ENCODE measurements around the gene STEAP1B.
"Not testable (repeated sequence)": the region's sequence is repeated elsewhere in the genome, so short reads cannot be mapped to it uniquely, and the experiment has no call there.

Gene STEAP1B

DNA sequence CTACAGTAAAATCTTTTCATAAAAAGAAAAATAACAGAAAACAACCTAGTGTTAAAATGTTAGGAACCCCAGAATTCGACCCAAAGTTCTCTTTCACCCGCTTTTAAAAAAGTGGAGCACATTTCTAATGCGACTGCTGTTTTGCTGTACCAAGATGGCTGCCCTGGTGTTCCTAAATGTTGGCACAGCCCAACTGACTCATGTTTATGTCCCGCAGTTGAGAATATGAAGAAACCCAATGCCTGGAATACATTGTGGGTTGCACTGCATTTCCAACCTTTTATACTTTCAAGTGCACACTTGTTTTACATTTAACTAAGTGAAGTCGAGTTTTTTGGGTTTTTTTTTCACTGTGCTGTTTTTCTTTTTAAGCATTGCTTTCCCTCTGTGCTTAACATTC is 944 bp downstream of the STEAP1B start:
- in situ Hi-C loops (cut with HindIII; ENCODE audit: low sequenced_read_pairs), result no loop called here

DNA sequence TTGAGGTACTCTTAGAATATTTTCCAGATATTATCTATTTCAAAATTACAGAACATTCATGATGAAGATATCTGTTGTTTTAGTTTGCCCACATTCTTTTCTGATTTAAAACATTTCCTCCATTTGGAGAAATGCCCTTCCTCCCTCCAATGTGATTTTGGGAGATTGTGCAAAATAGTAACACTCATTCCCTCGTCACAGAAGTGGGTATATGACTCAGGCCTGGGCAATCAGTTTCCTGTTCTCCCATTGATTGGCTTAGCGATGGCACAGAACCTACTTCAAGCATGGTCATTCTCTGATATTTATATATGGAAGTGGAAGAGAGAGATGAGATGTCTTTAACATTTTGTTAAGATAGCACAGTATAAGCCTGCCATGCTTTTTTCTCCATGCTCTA is 3.1 kb downstream of the STEAP1B start:
- in situ Hi-C loops (cut with HindIII; ENCODE audit: low sequenced_read_pairs), result not testable (repeated sequence)

DNA sequence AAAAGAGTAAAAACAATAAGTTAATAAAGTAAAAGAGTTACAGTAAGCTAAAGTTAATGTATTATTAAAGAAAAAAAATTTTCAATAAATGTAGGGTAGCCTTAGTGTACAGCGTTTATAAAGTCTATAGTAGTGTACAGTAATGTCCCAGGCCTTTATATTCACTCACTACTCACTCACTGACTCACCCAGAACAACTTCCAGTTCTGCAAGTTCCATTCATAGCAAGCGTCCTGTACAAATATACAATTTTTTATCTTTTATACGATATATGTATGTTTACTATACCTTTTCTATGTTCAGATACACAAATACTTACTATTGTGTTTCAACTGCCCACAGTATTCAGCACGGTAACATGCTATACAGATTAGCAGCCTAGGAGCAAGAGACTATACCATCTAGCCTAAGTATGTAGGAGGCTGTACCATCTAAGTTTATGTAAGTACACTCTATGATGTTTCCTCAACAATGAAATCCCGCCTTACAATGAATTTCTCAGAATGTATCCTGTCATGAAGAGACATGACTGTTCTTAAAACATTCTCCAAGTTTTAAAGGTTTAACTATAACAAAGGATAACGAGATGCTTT is 3.6 kb downstream of the STEAP1B start:
- in situ Hi-C loops (cut with HindIII; ENCODE audit: low sequenced_read_pairs), result not testable (repeated sequence)

DNA sequence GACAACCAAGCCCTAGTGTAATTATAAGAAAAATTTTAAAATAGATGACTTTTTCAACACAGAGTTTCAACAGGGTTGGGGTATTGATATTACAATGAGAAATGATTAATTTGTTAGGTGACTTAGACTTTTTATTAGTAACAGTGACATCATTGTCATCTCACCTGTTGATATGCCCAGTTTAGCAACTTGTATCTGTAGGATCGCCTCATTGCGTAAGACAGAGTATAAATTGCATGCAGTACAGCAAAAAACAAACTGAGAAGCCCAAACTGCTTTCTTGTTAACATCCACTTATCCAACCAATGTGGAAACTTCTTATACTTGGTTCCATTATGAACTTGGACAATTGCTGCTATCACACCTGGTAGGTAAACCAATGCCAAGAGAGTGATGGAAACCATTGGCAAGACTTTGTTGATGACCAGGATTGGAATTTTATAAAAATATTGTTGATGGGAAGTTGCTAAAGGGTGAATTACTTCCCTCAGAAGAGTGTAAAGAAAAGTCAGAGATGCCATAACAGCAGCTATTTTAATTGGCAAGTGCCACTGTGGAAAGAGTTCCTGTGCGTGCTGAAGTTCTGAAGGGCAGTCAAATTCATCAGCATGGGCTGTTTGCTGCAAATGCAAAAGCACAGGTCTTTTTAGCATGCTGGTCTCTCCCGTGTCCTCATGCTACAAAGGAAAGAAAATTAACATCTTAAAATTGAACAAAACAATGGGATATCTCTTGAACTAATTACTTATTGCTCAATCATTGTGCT is 6.6 kb downstream of the STEAP1B start:
- in situ Hi-C loops (cut with HindIII; ENCODE audit: low sequenced_read_pairs), result not testable (repeated sequence)

DNA sequence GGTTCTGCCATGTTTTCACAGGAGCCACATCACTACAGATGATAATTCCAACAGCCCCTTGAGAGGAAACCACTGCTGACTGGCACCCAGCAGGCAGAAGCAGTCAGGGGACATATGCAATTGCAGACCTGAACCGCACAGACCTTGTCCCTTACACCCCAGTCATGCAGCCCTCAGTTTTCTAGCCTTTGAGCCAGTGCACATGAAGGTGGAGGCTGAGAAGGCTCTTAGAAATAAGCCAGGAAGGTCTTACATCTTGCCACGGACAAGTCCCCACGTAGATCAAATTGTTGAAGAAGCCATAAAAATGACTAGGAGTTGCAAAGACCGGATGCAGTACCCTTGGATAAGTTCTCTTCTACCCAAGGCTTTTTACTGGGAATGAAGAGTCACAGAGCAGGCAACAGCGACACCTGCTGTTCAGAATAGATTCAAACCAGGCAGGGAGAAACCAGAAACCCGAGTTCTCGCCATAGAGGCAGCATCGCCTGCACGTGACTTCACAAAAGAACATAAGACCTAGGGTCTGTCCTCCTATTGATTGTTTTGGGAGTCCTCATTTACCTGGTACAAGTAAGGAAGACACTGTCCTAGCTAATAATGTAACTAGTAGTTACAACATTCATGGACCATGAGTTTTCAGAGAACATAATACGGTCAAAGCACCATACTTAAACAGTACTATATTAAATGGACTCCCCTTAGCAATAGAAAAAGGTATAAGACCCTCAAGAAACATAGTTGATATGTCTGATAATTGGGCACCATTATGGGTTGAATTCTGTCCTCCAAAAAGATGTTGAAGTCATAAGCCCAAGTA is 11.1 kb downstream of the STEAP1B start:
- in situ Hi-C loops (cut with HindIII; ENCODE audit: low sequenced_read_pairs), result no loop called here

DNA sequence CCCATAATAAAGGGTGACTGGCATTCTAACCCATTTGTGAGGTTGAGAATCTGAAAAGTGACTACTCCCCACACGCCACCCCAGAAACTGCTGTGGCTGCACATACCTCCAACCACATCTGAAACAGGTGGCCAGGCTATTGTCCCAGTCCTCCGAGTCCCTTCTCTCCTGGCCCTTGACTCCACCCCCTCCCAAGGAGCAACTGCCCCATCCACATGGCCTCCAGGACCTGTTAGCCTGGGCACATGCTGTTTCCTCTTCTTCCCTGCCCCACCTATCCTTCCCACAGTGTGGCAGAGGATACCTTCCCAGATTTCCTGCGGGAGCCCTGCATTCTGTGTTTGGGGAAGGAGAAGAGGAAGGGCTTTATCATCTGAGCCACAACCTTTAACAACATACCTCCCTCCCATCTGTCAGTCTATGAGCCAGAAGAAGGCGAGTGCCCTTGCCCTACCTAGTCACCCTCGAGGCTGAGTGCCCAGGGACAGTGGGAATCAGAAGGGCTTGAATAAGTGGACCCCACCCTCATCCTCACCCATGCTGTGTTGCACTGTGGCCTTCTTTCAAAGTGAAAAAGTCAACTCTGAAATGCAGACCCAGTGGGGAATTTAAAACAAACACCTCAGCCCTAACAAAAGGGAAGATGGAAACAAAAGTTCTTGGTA is 11.9 kb downstream of the STEAP1B start:
- in situ Hi-C loops (cut with HindIII; ENCODE audit: low sequenced_read_pairs), result no loop called here

DNA sequence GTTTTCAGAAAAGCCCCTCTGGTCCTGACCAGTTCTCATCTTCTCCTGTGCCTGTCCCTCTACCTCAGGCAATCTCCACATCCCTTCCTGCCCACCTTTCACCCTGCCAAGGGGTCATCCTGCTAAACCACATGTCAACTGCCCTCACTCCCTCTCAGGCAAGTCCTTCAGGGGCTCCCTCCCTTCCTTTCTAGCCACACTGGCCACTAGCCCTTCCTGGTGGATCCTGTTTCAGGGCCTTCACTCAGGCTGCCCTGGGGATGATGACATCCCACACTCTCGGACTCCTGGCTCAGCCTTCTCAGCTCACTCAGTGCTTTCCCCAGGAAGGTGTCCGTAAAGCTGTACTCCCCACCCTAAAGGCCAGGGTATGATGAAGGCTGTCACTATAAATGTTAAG is 13.4 kb downstream of the STEAP1B start:
- in situ Hi-C loops (cut with HindIII; ENCODE audit: low sequenced_read_pairs), result no loop called here

DNA sequence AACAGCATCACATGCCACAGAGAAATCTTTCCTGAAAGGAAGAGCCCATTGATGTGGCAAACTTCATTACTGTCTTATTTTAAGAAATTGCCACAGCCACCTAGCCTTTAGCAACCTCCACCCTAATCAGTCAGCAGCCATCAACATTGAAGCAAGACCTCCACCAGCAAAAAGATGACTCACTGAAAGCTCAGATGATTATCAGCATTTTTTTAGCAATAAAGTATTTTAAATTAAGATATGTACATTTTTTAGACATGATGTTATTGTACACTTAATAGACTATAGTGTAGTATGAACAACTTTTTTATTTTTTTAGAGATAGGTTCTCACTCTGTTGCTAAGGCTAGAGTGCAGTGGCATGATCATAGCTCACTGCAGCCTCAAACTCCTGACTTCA is 14.8 kb downstream of the STEAP1B start:
- in situ Hi-C loops (cut with HindIII; ENCODE audit: low sequenced_read_pairs), result no loop called here

DNA sequence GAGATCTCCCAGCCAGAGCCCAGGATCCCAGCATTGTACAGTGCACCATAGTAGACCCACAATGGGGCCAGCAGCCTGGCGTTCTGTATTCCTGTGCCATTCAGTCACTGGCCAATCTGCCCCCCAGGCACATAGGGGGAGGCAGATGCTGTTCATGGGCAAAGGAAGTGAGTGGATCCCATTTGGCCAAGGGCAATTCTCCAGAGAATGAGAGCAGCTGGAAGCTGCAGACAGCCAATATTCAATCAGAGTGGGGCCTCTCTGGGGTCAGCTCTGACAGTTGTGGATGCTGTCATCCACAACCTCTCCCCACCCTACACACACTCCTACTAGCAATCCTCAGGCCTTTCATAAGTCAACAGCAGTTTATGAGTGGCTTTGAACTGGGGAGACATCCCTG is 17.5 kb downstream of the STEAP1B start:
- in situ Hi-C loops (cut with HindIII; ENCODE audit: low sequenced_read_pairs), result no loop called here

DNA sequence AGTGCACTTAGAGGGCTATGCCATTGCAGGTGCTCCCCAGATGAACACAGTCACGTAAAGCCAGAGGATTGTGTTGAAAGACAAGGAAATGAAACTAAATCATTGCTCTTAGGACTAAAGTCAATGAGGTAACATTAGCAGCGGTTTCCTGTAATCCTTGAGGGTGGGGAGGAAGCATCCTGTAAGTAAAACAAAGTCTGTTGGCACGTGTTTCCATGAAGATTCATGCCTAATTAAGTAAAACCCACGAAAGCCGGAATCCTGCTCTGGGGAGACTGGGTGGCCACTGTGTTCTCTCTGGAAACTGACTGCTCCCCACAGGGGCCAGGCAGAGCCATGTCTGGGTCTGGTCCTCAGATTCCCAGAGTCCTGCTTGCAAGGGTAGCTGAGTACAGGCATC is 18.3 kb downstream of the STEAP1B start:
- in situ Hi-C loops (cut with HindIII; ENCODE audit: low sequenced_read_pairs), result no loop called here

DNA sequence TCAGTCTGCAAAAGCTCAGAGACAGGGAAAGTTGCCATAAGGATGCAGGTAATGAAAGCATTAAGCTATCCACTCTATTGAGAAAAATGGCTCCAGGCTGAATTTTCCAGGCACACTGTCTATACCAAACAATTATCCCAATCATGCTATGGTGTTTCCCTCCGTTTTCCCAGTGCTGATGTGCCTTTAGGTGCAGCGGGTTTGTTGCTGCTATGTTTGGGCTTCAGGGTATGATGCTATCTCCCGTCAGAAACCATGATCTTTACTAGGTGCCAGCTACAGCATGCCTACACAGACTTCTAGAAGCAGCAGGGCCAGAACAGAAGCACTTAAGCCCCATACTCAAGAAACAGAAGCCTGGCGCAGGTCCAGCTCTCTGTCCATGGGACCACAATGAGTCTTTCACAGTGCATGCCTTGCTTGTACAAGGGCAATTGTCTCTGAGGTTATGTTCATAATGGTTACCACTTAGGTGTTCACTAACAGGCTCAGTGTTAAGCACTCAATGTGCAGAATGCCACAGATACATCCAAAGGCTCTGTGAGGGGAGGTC is 19.4 kb downstream of the STEAP1B start:
- in situ Hi-C loops (cut with HindIII; ENCODE audit: low sequenced_read_pairs), result no loop called here

DNA sequence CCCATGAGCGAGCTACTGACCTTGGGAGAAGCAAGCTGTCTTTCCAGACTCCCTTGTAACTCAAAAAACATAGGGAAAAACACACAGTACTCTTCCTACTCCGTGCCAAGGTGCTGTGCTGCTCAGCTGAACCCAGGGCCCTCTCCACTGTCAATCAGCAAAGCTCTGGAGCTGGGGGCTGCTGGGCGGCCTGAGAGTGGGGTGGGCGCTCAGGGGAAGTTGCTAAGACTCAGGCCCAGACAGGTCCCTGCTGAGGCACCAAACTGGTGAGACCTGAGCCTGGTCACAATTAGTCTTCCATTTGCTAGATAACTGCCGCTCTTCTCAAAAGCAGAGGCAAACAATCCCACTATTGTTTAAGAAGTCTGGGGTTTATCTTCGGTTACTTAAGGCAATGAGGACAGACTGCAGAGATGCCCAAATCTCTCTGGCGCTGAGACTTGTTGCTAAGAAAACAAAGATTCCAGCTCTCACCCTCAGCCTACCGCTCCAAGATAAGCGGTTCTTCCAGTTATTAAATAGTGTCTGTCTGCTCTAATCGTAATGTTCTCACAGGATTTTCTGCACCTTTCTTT is 22.0 kb downstream of the STEAP1B start:
- in situ Hi-C loops (cut with HindIII; ENCODE audit: low sequenced_read_pairs), result no loop called here

DNA sequence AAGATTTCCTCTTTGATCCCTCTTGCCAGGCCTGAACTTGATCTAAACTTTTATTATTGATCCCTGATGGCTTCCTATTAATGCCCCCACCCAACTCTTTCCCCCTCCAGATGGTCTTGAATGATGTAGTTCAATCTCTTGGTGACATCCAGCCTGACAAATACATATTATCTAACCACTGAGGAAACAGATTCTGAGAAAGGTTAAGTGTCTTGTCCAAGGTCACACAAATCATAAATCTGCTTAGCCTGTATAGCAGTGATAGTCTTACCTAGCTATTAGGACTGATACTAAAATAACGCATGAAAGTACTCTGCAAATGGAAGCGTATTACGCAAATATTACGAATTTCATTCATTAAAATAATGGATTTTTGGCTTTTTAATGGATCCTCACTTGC is 22.7 kb downstream of the STEAP1B start:
- in situ Hi-C loops (cut with HindIII; ENCODE audit: low sequenced_read_pairs), result no loop called here

DNA sequence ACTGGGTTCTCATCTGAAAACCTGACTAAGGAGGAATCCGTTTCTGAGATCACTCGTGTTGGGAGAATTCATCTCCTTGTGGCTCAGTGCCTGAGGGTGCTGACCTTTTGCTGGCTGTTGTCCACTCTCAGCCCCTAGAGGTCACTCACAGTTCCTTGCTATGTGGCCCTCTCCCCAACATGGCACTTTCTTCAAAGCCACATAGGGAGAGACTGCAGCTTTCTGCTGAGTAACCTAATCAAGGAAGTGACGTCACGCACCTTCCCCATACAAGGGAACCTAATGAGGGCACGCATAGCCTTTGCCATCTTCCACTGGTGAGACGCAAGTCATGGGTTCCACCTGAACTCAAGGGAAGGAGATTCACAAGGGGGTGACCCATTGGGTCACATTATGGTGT is 23.2 kb downstream of the STEAP1B start:
- in situ Hi-C loops (cut with HindIII; ENCODE audit: low sequenced_read_pairs), result no loop called here

DNA sequence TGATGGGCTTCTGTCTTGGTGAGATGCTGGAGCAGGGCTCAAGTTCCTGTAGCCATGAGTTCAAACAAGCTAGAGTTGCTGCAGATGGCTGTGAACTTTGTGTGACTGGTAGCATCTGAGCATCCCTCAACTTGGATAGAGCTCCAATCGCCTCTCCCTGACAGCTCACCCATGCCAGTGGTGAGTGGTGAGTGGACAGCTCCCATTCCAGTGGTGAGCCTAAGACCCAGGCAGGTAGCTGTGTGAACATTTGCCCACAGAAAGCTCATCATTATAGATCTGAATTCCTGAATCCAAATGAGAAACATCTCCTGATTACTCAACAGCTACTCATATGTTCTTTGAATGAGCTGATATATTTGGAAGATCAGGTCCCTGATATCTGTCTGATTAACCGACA is 25.3 kb downstream of the STEAP1B start:
- in situ Hi-C loops (cut with HindIII; ENCODE audit: low sequenced_read_pairs), result loop anchor here (25.0 kb wide), 1 partner anchor 362 kb away; no protein-coding TSS in a partner anchor

DNA sequence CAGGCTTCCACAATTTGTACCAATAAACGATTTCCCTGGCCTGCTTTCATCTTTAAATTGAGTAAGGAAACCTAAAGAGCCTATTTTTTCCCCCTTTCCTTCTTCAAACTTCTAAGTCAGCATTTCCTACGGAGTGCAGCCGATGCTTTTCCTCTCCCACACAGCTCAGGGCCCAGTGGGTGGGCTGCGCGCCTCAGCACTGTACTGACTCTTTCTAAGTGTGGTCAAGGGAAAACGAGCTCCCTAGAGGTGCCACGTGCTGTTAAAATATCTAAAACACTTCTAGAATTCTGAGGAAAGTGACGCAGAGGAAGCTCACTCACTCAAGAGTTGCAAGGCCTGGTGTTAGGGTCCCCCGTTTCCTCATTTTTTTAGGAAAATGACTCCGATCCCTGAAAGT is 29.0 kb downstream of the STEAP1B start:
- in situ Hi-C loops (cut with HindIII; ENCODE audit: low sequenced_read_pairs), result loop anchor here (25.0 kb wide), 1 partner anchor 359 kb away; no protein-coding TSS in a partner anchor

DNA sequence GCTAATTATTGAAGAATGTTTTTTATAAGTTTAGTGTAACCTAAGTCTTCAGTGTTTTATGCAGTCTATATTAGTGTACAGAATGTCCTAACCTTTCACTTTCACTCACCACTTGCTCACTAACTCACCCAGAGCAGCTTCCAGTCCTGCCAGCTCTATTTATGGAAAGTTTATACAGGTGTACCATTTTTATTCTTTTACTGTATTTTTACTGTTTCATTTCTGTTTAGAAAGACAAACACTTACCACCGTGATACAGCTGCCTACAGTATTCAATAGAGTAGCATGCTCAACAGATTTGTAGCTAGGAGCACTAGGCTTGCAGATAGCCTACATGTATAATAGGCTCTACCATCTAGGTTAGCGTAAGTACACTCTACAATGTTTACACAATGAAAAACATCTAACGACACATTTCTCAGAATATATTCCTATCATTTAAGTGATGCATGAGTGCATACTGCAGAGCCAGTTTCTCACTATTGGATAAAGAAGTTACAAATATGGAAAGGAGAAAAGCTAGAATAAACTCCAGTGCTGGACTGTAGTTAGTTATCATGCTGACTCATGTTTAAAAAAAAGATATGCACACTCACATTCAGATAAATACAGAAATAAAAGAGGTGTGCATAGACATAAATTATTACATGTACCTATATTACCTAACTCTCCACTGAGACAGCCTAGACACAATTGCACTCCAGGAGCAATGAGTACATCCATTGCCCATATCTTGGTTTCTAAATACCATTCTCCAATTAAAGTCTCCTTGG is 30.4 kb downstream of the STEAP1B start:
- in situ Hi-C loops (cut with HindIII; ENCODE audit: low sequenced_read_pairs), result loop anchor here (25.0 kb wide), 1 partner anchor 357 kb away; no protein-coding TSS in a partner anchor

DNA sequence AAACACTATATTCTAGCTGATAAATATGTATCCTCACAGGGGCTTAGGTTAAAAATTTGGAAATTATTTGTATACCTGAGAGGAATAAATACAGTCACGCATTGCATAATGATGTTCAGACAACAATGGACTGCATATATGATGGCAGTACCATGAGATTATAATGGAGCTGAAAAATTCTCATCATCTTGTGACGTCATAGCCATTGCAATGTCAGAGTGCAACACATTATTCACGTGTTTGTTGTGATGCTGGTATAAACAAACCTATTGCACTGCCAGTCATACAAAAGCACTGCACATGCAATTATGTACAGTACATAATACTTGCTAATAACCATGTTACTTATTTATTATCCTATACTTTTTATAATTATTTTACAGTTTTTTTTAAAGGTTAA is 31.4 kb downstream of the STEAP1B start:
- in situ Hi-C loops (cut with HindIII; ENCODE audit: low sequenced_read_pairs), result loop anchor here (25.0 kb wide), 1 partner anchor 356 kb away; no protein-coding TSS in a partner anchor

DNA sequence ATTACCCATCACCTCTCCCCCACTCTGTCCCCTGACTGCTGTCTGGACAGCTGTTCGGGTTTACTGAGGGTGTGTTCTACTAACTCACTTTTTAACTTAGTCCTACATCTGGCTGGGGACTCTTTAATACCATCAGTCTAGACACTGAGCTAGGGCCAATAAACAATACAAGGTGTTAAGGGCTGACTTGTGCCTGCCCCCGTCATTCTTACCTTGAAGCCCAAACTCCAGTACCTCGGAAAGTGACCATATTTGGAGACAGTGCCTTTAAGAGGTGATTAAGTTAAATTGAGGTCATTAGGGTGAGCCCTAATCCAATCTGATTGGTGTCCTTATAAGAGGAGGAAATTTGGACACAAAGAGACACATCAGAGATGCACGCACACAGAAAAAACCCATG is 35.7 kb downstream of the STEAP1B start:
- in situ Hi-C loops (cut with HindIII; ENCODE audit: low sequenced_read_pairs), result loop anchor here (25.0 kb wide), 1 partner anchor 352 kb away; no protein-coding TSS in a partner anchor

All from DLD1 (cell line).